HepG2 (cell line): ENCODE data around the gene YTHDF1. TPM values are rescaled to one million over a fixed set of nuclear protein-coding genes. Genes with fewer than 3 reads are reported as not detected.

Source experiments
- ATAC-seq: fragments of 200-7000 bp; cut with Tn5 transposase; 3 replicates; pipeline ENCODE4 v1.9.1; 2020; ENCODE audit warnings: mild to moderate bottlenecking, moderate library complexity
- BruUV-seq: library from RNA; stranded (reverse); fragments of 400-500 nt; replicated peaks from 2 replicates; lab custom pipeline; 2021; lab: Mats Ljungman, UMichigan
- CTCF ChIA-PET: fragments of 300-600 bp; formaldehyde crosslinking; extraction: SDS; loops from one replicate; lab custom pipeline; 2021; ENCODE audit warnings: low total read pairs, inconsistent platforms, low intra/inter-chr PET ratio; lab: Yijun Ruan, JAX
- POLR2A ChIA-PET: fragments of 350-600 bp; sonication (Branson Sonifier 250); formaldehyde crosslinking; loops from one replicate; lab custom pipeline; 2020; ENCODE audit warnings: antibody characterized with exemption, inconsistent platforms; lab: Yijun Ruan, JAX
- DNase-seq: peaks from one replicate; pipeline ENCODE4 v3.0.0-alpha.2; 2015; ENCODE audit warnings: low spot score
- FAIRE-seq: peaks from 3 replicates; lab custom pipeline; 2011; peaks lifted over from hg19 to GRCh38; lab: Jason Lieb, UNC
- H2AFZ ChIP-seq: one replicate; pipeline ENCODE4 v1.6.1; 2011; ENCODE audit warnings: low read length, inconsistent platforms
- H3K27ac ChIP-seq: fragments of 300-600 bp; 3 replicates; pipeline ENCODE4 v1.8.0; 2011; ENCODE audit warnings: mixed run types, mild to moderate bottlenecking, mixed read lengths, low read length, inconsistent platforms; ENCODE audit not compliant: insufficient read depth; ENCODE audit errors: extremely low read length
- H3K27me3 ChIP-seq, 2 experiments: fragments of 200-600 bp in 1 of 2; 2 replicates in 1 of 2; 3 replicates in 1 of 2; pipeline versions ENCODE4 v1.6.0 to v1.8.0; 2011; ENCODE audit warnings: low read length in 2 of 2, mild to moderate bottlenecking in 2 of 2, moderate library complexity in 2 of 2, inconsistent platforms in 1 of 2; ENCODE audit not compliant: insufficient read depth in 2 of 2, control insufficient read depth in 1 of 2
- H3K36me3 ChIP-seq, 2 experiments: fragments of 200-600 bp in 1 of 2; replicated peaks in 1 of 2; 2 replicates in 1 of 2; 3 replicates in 1 of 2; pipeline versions ENCODE4 v1.5.1 to v1.8.0; 2011; ENCODE audit warnings: low read length in 2 of 2, inconsistent platforms in 1 of 2; ENCODE audit not compliant: insufficient read depth in 2 of 2, control insufficient read depth in 1 of 2
- H3K4me1 ChIP-seq: 2 replicates; pipeline ENCODE4 v1.5.1; 2012; ENCODE audit warnings: low read length, inconsistent platforms; ENCODE audit not compliant: insufficient read depth
- H3K4me2 ChIP-seq: 2 replicates; pipeline ENCODE4 v1.6.0; 2011; ENCODE audit warnings: low read depth, low read length, inconsistent platforms
- H3K4me3 ChIP-seq, 3 experiments: fragments of 200-600 bp in 1 of 3; sonication (generic), shearing (Covaris generic) in 1 of 3; replicated peaks in 1 of 3; 2 replicates each; pipeline ENCODE4 v1.5.1; 2011 to 2016; ENCODE audit warnings: low read length in 3 of 3, inconsistent platforms in 2 of 3, low read depth in 2 of 3, mild to moderate bottlenecking in 2 of 3, control low read depth in 1 of 3, mixed read lengths in 1 of 3; ENCODE audit not compliant: insufficient read depth in 1 of 3
- H3K79me2 ChIP-seq: one replicate; pipeline ENCODE4 v1.6.1; 2011; ENCODE audit warnings: low read length, inconsistent platforms; ENCODE audit not compliant: insufficient read depth
- H3K9ac ChIP-seq: 2 replicates; pipeline ENCODE4 v1.6.0; 2011; ENCODE audit warnings: mild to moderate bottlenecking, low read depth, low read length, inconsistent platforms; ENCODE audit not compliant: insufficient read depth
- H3K9me3 ChIP-seq: 2 replicates; pipeline ENCODE4 v1.5.1; 2012; ENCODE audit warnings: mild to moderate bottlenecking, low read length
- H4K20me1 ChIP-seq: 2 replicates; pipeline ENCODE4 v1.6.0; 2011; ENCODE audit warnings: inconsistent platforms, mild to moderate bottlenecking, low read length, moderate library complexity; ENCODE audit not compliant: insufficient read depth
- CEBPB ChIP-seq: IDR thresholded peaks from 2 replicates; pipeline ENCODE4 v1.6.1; 2011; ENCODE audit warnings: low read depth, low read length, improper control_type of control experiment, borderline replicate concordance
- HOXA9 ChIP-seq: sonication (generic); formaldehyde crosslinking; IDR thresholded peaks from 2 replicates; pipeline ENCODE4 v1.8.1; 2022; ENCODE audit warnings: missing genetic modification reagents, mild to moderate bottlenecking, moderate library complexity, borderline replicate concordance
- NR0B2 ChIP-seq: sonication (generic); formaldehyde crosslinking; IDR thresholded peaks from 2 replicates; pipeline ENCODE4 v1.4.0; 2020; ENCODE audit warnings: mild to moderate bottlenecking, missing genetic modification reagents
- ZBTB37 ChIP-seq: sonication (generic); formaldehyde crosslinking; IDR thresholded peaks from 2 replicates; pipeline ENCODE4 v1.4.0; 2020; ENCODE audit warnings: mild to moderate bottlenecking, missing genetic modification reagents
- ZNF614 ChIP-seq: IDR thresholded peaks from 2 replicates; pipeline ENCODE4 v1.6.1; 2018; ENCODE audit warnings: missing biosample characterization, missing genetic modification reagents, inconsistent platforms, borderline replicate concordance
- WGBS: methylation state at CpG from one replicate; pipeline ENCODE4 v1.1.6; 2017; ENCODE audit warnings: low lambda C conversion rate; 5-methylcytosine and 5-hydroxymethylcytosine counted together
- in situ Hi-C: cut with HindIII; loops from 2 replicates; pipeline ENCODE4 v1.10.0; 2017; ENCODE audit warnings: low pct_unique_long_range_greater_than_20kb; ENCODE audit not compliant: extremely low pct_ligation_motif_present
- intact Hi-C: fragments of 100-400 bp; cut with micrococcal nuclease; formaldehyde crosslinking; loops from one replicate; pipeline ENCODE4 v1.10.0; 2022; ENCODE audit not compliant: unreplicated experiment
- polyA plus RNA-seq, 8 experiments: library from polyadenylated mRNA; depleted of rRNA in 3 of 8; stranded (reverse) in 7 of 8; unstranded in 1 of 8; fragments of >200 nt; fragmentation: Illumina TruSeq in 4 of 8; extraction: Trizol in 4 of 8; gene quantifications; 2 replicates each; pipeline versions ENCODE4 v1.2.1 to v1.2.3, GENCODE V29; 2011 to 2016; ENCODE audit warnings: low read depth in 4 of 8, missing spikeins in 1 of 8, mixed read lengths in 1 of 8; ENCODE audit not compliant: insufficient read depth in 1 of 8
- total RNA-seq, 5 experiments: library from RNA; depleted of rRNA; stranded (reverse); fragments of >200 nt; fragmentation: Illumina TruSeq; extraction: Trizol; gene quantifications; 2 replicates each; pipeline ENCODE4 v1.2.3, GENCODE V29; 2016; ENCODE audit warnings: low read depth in 1 of 5

Gene YTHDF1
- total and polyA plus RNA-seq, 2 of the 13 experiments (the other 11 are each of a cell fraction or from before 2014, with no cell fraction given): 34.5 to 37.7 TPM

DNA sequence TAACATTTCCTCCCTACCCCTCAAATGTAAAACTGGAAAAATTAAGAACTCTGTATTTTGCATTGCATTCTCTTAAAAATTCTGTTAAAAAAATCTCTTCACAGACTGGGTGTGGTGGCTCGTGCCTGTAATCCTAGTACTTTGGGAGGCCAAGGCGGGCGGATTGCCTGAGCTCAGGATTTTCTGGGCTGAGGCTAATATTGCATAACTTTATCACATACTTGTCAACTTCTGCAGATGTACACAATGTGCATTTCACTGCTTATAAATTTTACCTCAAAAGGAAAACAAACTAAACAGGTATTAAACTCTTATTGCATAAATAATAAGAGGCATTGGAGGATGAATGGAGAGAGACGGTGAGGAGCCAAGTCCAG, 21.1 kb downstream of the YTHDF1 start:
- BruUV-seq: no TSS peak
- peaks cover 25% of the 10 kb centered on the region for H3K4me1 ChIP-seq
- ChIA-PET CTCF (no interaction called here), POLR2A (no interaction called here)
- H3K27ac ChIP-seq: no peak overlapping the region
- H3K4me2 ChIP-seq: no peak overlapping the region
- intact Hi-C loops (no loop called here), in situ Hi-C loops (no loop called here)
- peaks cover 22 to 37% of the 10 kb centered on the region in 2 experiments; a peak in 4 of 5 replicates for H3K36me3 ChIP-seq
- ATAC-seq: no peak
- H3K27me3 ChIP-seq: no peaks in the 10 kb centered on the region
- no peak overlapping the region for H3K9ac ChIP-seq
- H4K20me1 ChIP-seq: peaks cover 43% of the 10 kb centered on the region
- no peak overlapping the region for H2AFZ ChIP-seq
- DNase-seq: no peak
- WGBS: 96% methylated on average over 4 of the region's 4 CpGs
- TF ChIP-seq CEBPB (peak; percentile 44; the same call in 1 of the 2 replicates), NR0B2 (CRISPR knock-in tag) (no peak), ZBTB37 (CRISPR knock-in tag) (no peak), HOXA9 (CRISPR knock-in tag) (no peak), ZNF614 (CRISPR knock-in tag) (no peak)
- H3K9me3 ChIP-seq: no peaks in the 10 kb centered on the region
- H3K4me3 ChIP-seq: no peak overlapping the region
- FAIRE-seq: no peak
- peaks cover 26% of the 10 kb centered on the region for H3K79me2 ChIP-seq
